Trophoblast cell (in vitro differentiated cells and primary cell): ENCODE data around the gene HNRNPUL1.

ENCODE experiments used
- DNase-seq, 2 donors: peaks; one replicate each; pipeline ENCODE4 v3.0.0-alpha.2; 2016
- H2AFZ ChIP-seq: 2 replicates; pipeline ENCODE4 v1.6.1; 2013; ENCODE audit warnings: low read length, moderate library complexity, mild to moderate bottlenecking; ENCODE audit not compliant: insufficient read depth, poor library complexity
- H2AK5ac ChIP-seq: 2 replicates; pipeline ENCODE4 v1.6.1; 2013; ENCODE audit warnings: mild to moderate bottlenecking, low read length
- H2BK120ac ChIP-seq: 2 replicates; pipeline ENCODE4 v1.6.1; 2013; ENCODE audit warnings: low read length, mild to moderate bottlenecking, moderate library complexity; ENCODE audit not compliant: insufficient read depth, poor library complexity
- H2BK12ac ChIP-seq: 2 replicates; pipeline ENCODE4 v1.6.1; 2013; ENCODE audit warnings: mild to moderate bottlenecking, low read length, moderate library complexity
- H2BK5ac ChIP-seq: 2 replicates; pipeline ENCODE4 v1.6.1; 2013; ENCODE audit warnings: low read length, low read depth, moderate library complexity, mild to moderate bottlenecking; ENCODE audit not compliant: poor library complexity
- H3K14ac ChIP-seq: 2 replicates; pipeline ENCODE4 v1.6.1; 2013; ENCODE audit warnings: mild to moderate bottlenecking, low read length
- H3K18ac ChIP-seq: 2 replicates; pipeline ENCODE4 v1.6.1; 2013; ENCODE audit warnings: mild to moderate bottlenecking, low read length
- H3K23ac ChIP-seq: 2 replicates; pipeline ENCODE4 v1.6.1; 2013; ENCODE audit warnings: low read length
- H3K27ac ChIP-seq: 2 replicates; pipeline ENCODE4 v1.5.1; 2013; ENCODE audit warnings: low read depth, mild to moderate bottlenecking, inconsistent platforms, low read length, moderate library complexity
- H3K27me3 ChIP-seq: 2 replicates; pipeline ENCODE4 v1.6.1; 2013; ENCODE audit warnings: inconsistent platforms, mild to moderate bottlenecking, low read length, moderate library complexity; ENCODE audit not compliant: insufficient read depth
- H3K36me3 ChIP-seq, 2 experiments: 1 replicate in 1 of 2; 2 replicates in 1 of 2; pipeline ENCODE4 v1.6.1; 2013; ENCODE audit warnings: low read length in 2 of 2, mild to moderate bottlenecking in 2 of 2, moderate library complexity in 1 of 2; ENCODE audit not compliant: insufficient read depth in 2 of 2, control insufficient read depth in 1 of 2
- H3K4ac ChIP-seq: 2 replicates; pipeline ENCODE4 v1.6.1; 2013; ENCODE audit warnings: low read depth, mild to moderate bottlenecking, low read length, moderate library complexity
- H3K4me1 ChIP-seq, 2 experiments: 1 replicate in 1 of 2; 2 replicates in 1 of 2; pipeline ENCODE4 v1.6.1; 2013; ENCODE audit warnings: low read length in 2 of 2, mild to moderate bottlenecking in 2 of 2, moderate library complexity in 1 of 2; ENCODE audit not compliant: insufficient read depth in 2 of 2, control insufficient read depth in 1 of 2
- H3K4me2 ChIP-seq: 2 replicates; pipeline ENCODE4 v1.6.1; 2013; ENCODE audit warnings: inconsistent platforms, mild to moderate bottlenecking, low read length, moderate library complexity
- H3K4me3 ChIP-seq: 2 replicates; pipeline ENCODE4 v1.5.1; 2013; ENCODE audit warnings: mild to moderate bottlenecking, low read depth, low read length, inconsistent platforms
- H3K79me1 ChIP-seq: one replicate; pipeline ENCODE4 v1.6.1; 2013; ENCODE audit warnings: low read length
- H3K79me2 ChIP-seq: 2 replicates; pipeline ENCODE4 v1.6.1; 2013; ENCODE audit warnings: low read length, mild to moderate bottlenecking; ENCODE audit not compliant: control insufficient read depth, insufficient read depth, poor library complexity
- H3K9ac ChIP-seq: 2 replicates; pipeline ENCODE4 v1.6.1; 2013; ENCODE audit warnings: mild to moderate bottlenecking, low read length
- H3K9me3 ChIP-seq: 2 replicates; pipeline ENCODE4 v1.6.1; 2013; ENCODE audit warnings: low read depth, mild to moderate bottlenecking, control low read depth, inconsistent platforms, low read length; ENCODE audit not compliant: insufficient read depth
- H4K12ac ChIP-seq: 2 replicates; pipeline ENCODE4 v1.6.1; 2013; ENCODE audit warnings: low read depth, mild to moderate bottlenecking, low read length, moderate library complexity
- H4K8ac ChIP-seq: 2 replicates; pipeline ENCODE4 v1.6.1; 2013; ENCODE audit warnings: low read depth, mild to moderate bottlenecking, low read length, moderate library complexity
- H4K91ac ChIP-seq: one replicate; pipeline ENCODE4 v1.6.1; 2013; ENCODE audit warnings: low read depth, mild to moderate bottlenecking, low read length, moderate library complexity
- WGBS: extraction: QIAGEN DNeasy Blood & Tissue Kit; methylation state at CpG from one replicate; pipeline ENCODE4 v1.1.7; 2013; ENCODE audit warnings: missing lambda C conversion rate; ENCODE audit not compliant: insufficient read length, insufficient coverage; ENCODE audit errors: extremely low coverage; 5-methylcytosine and 5-hydroxymethylcytosine counted together

HNRNPUL1 gene

GRCh38 chr19:41238244-41238643 is 25.9 kb upstream of the HNRNPUL1 start:
- no peak overlapping the region for H3K23ac ChIP-seq
- no peak overlapping the region for H4K12ac ChIP-seq
- no peaks in the 10 kb centered on the region for H3K79me1 ChIP-seq
- no peak overlapping the region for H3K4ac ChIP-seq
- no peak overlapping the region for H2AK5ac ChIP-seq
- H4K91ac ChIP-seq, result no peak overlapping the region
- no peak overlapping the region for H2BK12ac ChIP-seq
- H4K8ac ChIP-seq, result no peak overlapping the region
- no peak overlapping the region for H2AFZ ChIP-seq
- no peak for DNase-seq
- WGBS, result no CpG with 5 or more reads among the region's 10 CpGs
- peaks cover 55 to 77% of the 10 kb centered on the region in 2 experiments for H3K36me3 ChIP-seq
- H3K14ac ChIP-seq, result no peak overlapping the region
- H3K27me3 ChIP-seq, result no peaks in the 10 kb centered on the region
- H3K9ac ChIP-seq, result no peak overlapping the region
- no peak overlapping the region for H2BK120ac ChIP-seq
- no peak overlapping the region for H2BK5ac ChIP-seq
- no peak overlapping the region for H3K4me2 ChIP-seq
- H3K9me3 ChIP-seq, result peaks cover 3% of the 10 kb centered on the region
- no peak overlapping the region for H3K18ac ChIP-seq
- H3K79me2 ChIP-seq, result no peaks in the 10 kb centered on the region
- no peak overlapping the region for H3K4me3 ChIP-seq
- H3K4me1 ChIP-seq, result no peaks in the 10 kb centered on the region
- H3K27ac ChIP-seq, result no peak overlapping the region

- Histone ChIP-seq H2AK5ac (no peak overlapping the region), H3K27me3 (no peaks in the 10 kb centered on the region), H3K9me3 (peaks cover 3% of the 10 kb centered on the region), H3K27ac (no peak overlapping the region), H3K14ac (no peak overlapping the region), H2BK120ac (no peak overlapping the region), H4K91ac (no peak overlapping the region), H2BK5ac (no peak overlapping the region), H3K36me3 (peaks cover 54 to 74% of the 10 kb centered on the region in 2 experiments), H4K12ac (no peak overlapping the region), H3K79me2 (no peaks in the 10 kb centered on the region), H3K4me1 (no peaks in the 10 kb centered on the region), H3K79me1 (no peaks in the 10 kb centered on the region), H3K9ac (no peak overlapping the region), H2AFZ (no peak overlapping the region), H3K23ac (no peak overlapping the region), H4K8ac (no peak overlapping the region), H2BK12ac (no peak overlapping the region), H3K18ac (no peak overlapping the region), H3K4ac (no peak overlapping the region), H3K4me3 (no peak overlapping the region), H3K4me2 (no peak overlapping the region)
- WGBS, result no CpG with 5 or more reads among the region's 9 CpGs
- DNase-seq, result no peak
Measured at GRCh38 chr19:41239363-41239762, 24.8 kb upstream of the HNRNPUL1 start.

DNA sequence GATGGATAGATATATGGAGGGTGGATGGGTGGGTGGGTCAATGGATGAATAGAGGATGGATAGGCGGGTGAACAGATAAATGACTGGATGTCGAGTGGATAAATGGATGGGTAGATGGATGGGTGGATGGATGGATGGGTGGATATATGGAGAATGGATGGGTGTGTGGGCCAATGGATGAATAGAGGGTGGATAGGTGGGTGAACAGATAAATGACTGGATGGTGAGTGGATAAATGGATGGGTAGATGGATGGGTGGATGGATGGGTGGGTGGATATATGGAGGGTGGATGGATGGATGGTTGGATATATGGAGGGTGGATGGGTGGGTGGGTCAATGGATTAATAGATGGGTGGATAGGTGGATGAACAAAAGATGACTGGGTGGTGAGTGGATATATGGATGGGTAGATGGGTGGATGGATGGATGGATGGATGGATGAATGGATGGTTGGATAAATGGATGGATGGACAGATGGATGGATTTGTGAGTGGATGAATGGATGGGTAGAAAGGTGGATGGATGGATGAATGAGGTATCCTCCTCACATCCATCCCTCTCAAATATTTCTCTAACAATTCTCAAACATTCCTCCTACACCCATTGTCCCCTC is 24.1 kb upstream of the HNRNPUL1 start:
- Histone ChIP-seq H3K79me1 (no peaks in the 10 kb centered on the region), H4K91ac (no peak overlapping the region), H2AK5ac (no peak overlapping the region), H4K12ac (no peak overlapping the region), H3K4me3 (no peak overlapping the region), H3K23ac (no peak overlapping the region), H2AFZ (no peak overlapping the region), H3K9ac (no peak overlapping the region), H3K79me2 (no peaks in the 10 kb centered on the region), H3K18ac (no peak overlapping the region), H4K8ac (no peak overlapping the region), H3K27ac (no peak overlapping the region), H3K27me3 (no peaks in the 10 kb centered on the region), H2BK120ac (no peak overlapping the region), H2BK5ac (no peak overlapping the region), H3K36me3 (peaks cover 55 to 73% of the 10 kb centered on the region in 2 experiments), H3K9me3 (peaks cover 3% of the 10 kb centered on the region), H3K4ac (no peak overlapping the region), H3K4me1 (no peaks in the 10 kb centered on the region), H2BK12ac (no peak overlapping the region), H3K14ac (no peak overlapping the region), H3K4me2 (no peak overlapping the region)
- no peak for DNase-seq
- no CpG with 5 or more reads among the region's 2 CpGs for WGBS

DNA sequence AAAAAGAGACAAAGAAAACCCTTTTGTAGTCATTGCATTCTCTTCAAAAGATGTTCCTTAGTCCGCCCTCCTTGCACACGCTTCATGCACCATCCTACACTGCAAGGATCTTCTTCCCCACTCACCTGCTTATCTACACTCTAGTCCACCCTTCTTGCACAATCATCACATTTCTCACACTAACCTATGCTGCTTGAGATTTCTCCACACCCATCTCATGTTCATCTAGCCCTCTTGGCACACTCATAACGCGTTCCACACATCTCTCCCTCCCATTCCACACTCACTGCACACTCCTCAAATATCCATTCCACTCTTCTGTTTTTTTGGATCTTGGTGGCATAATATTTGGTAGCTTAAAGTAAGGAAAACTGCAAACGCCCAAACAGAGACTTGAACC is 22.3 kb upstream of the HNRNPUL1 start:
- DNase-seq, result no peak
- peaks cover 57 to 78% of the 10 kb centered on the region in 2 experiments for H3K36me3 ChIP-seq
- no peaks in the 10 kb centered on the region for H3K79me1 ChIP-seq
- H2AFZ ChIP-seq, result no peak overlapping the region
- no peaks in the 10 kb centered on the region for H3K79me2 ChIP-seq
- no peak overlapping the region for H2BK120ac ChIP-seq
- H4K12ac ChIP-seq, result no peak overlapping the region
- no peak overlapping the region for H3K14ac ChIP-seq
- no peaks in the 10 kb centered on the region for H3K27me3 ChIP-seq
- H3K18ac ChIP-seq, result no peak overlapping the region
- no peak overlapping the region for H2BK5ac ChIP-seq
- no peak overlapping the region for H3K9ac ChIP-seq
- no peak overlapping the region for H2AK5ac ChIP-seq
- H3K4me2 ChIP-seq, result no peak overlapping the region
- no peak overlapping the region for H3K23ac ChIP-seq
- H3K27ac ChIP-seq, result no peak overlapping the region
- no peak overlapping the region for H2BK12ac ChIP-seq
- H4K91ac ChIP-seq, result no peak overlapping the region
- no peaks in the 10 kb centered on the region for H3K4me1 ChIP-seq
- 100% methylated on average over 2 of the region's 5 CpGs for WGBS
- peaks cover 3% of the 10 kb centered on the region for H3K9me3 ChIP-seq
- no peak overlapping the region for H3K4ac ChIP-seq
- no peak overlapping the region for H4K8ac ChIP-seq
- no peak overlapping the region for H3K4me3 ChIP-seq
